OCI-LY7 (cell line): ENCODE results near the gene RBM33.

ENCODE experiments used
- EZH2phosphoT487 ChIP-seq: fragments of 200-600 bp; sonication (generic); IDR thresholded peaks from 2 replicates; pipeline ENCODE4 v1.6.1; 2018; ENCODE audit warnings: low read depth, borderline replicate concordance, mild to moderate bottlenecking, mixed run types, antibody characterized with exemption, low read length, moderate library complexity, mixed read lengths
- TF ChIP-seq, protein P1 (sequence below): fragments of 200-600 bp; sonication (generic); conservative IDR thresholded peaks from 2 replicates; pipeline ENCODE4 v1.5.1; 2014; ENCODE audit warnings: mild to moderate bottlenecking, antibody characterized with exemption, low read length, moderate library complexity, mixed read lengths

DNA sequence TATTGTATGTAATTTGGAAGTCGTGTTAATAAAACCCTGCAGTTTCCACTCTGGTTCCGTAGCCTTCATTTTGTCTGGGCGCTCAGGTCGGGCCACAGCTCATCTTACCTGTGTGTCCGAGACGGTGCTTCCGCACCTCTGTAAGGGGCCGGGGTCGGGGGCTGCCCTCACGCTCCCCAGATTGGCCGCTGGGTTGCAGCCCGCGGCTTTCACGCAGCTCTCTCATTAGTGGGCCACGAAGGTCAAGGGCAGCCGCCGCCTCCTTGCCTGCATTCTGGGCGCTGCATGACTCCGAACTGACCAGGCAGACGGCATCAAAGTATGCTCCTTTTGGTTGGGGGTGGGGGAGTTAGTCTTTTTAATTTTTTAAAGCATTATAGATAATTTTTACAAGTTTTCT lies 137.0 kb downstream of the RBM33 start:
- TF ChIP-seq, protein P1, sequence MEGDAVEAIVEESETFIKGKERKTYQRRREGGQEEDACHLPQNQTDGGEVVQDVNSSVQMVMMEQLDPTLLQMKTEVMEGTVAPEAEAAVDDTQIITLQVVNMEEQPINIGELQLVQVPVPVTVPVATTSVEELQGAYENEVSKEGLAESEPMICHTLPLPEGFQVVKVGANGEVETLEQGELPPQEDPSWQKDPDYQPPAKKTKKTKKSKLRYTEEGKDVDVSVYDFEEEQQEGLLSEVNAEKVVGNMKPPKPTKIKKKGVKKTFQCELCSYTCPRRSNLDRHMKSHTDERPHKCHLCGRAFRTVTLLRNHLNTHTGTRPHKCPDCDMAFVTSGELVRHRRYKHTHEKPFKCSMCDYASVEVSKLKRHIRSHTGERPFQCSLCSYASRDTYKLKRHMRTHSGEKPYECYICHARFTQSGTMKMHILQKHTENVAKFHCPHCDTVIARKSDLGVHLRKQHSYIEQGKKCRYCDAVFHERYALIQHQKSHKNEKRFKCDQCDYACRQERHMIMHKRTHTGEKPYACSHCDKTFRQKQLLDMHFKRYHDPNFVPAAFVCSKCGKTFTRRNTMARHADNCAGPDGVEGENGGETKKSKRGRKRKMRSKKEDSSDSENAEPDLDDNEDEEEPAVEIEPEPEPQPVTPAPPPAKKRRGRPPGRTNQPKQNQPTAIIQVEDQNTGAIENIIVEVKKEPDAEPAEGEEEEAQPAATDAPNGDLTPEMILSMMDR: no peak
- no peak for TF ChIP-seq EZH2phosphoT487
